Activated naive CD8-positive, alpha-beta T cell treated with anti-CD3 and anti-CD28 coated beads, Interleukin-2, amount 10 ng/mL, durations not matched to agents 7 days and 5 days (primary cell): Measurements from ENCODE around the gene SMIM38. TPM values are rescaled to one million over a fixed set of nuclear protein-coding genes. Genes with fewer than 3 reads are reported as not detected.

Experiments used
- ATAC-seq: fragments of 150-1000 bp; cut with Tn5 transposase; one replicate; pipeline ENCODE4 v1.10.0; 2021; ENCODE audit warnings: low read depth, moderate library complexity
- POLR2A ChIA-PET: fragments of 350-600 bp; sonication (Branson Sonifier 250); formaldehyde crosslinking; loops from one replicate; lab custom pipeline; 2021; ENCODE audit warnings: antibody characterized with exemption; lab: Charles Lee
- DNase-seq: peaks from one replicate; pipeline ENCODE4 v3.0.0; 2021
- H3K27ac Mint-ChIP-seq: one replicate; pipeline ENCODE4 v1.8.0; 2022; ENCODE audit warnings: mild to moderate bottlenecking, mixed read lengths
- H3K27me3 Mint-ChIP-seq: one replicate; pipeline ENCODE4 v1.8.0; 2022; ENCODE audit warnings: mild to moderate bottlenecking, moderate library complexity, mixed read lengths
- H3K36me3 Mint-ChIP-seq: one replicate; pipeline ENCODE4 v1.8.0; 2021; ENCODE audit warnings: mild to moderate bottlenecking, mixed read lengths
- H3K4me1 Mint-ChIP-seq: one replicate; pipeline ENCODE4 v1.8.0; 2021; ENCODE audit warnings: mixed read lengths
- H3K4me3 Mint-ChIP-seq: one replicate; pipeline ENCODE4 v1.8.0; 2022; ENCODE audit warnings: mild to moderate bottlenecking, moderate library complexity, mixed read lengths
- H3K9me3 Mint-ChIP-seq: one replicate; pipeline ENCODE4 v1.8.0; 2021; ENCODE audit warnings: mixed read lengths
- total RNA-seq, 2 experiments: library from RNA; stranded (reverse); gene quantifications; one replicate each; pipeline ENCODE4 v1.2.3, GENCODE V29; 2021

Gene SMIM38
- total RNA-seq, 2 experiments from 2014 or later: 0.25 to 0.31 TPM

DNA sequence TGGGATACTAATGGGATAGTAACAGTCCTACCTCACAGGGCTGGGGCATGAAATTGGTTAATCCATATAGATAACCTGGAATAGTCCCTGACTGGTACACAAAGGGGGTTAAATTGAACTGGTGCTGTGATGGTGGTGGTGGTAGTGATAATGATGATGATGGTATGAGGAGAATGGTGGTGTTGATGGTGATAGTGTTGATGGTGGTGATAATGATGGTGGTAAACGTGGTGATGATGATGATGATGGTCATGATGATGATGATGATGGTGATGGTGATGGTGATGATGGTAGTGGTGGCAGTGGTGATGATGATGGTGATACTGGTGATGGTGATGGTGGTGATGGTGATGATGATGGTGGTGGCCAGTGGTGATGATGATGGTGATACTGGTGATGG lies 38.7 kb downstream of the SMIM38 start:
- DNase-seq (no peak), ATAC-seq (no peak)
- Mint-ChIP-seq H3K9me3 (peaks cover 8% of the 10 kb centered on the region), H3K27me3 (peaks cover 4% of the 10 kb centered on the region), H3K4me1 (no peaks in the 10 kb centered on the region), H3K4me3 (no peak overlapping the region), H3K27ac (no peak overlapping the region), H3K36me3 (no peaks in the 10 kb centered on the region)
- POLR2A ChIA-PET: no interaction called here

DNA sequence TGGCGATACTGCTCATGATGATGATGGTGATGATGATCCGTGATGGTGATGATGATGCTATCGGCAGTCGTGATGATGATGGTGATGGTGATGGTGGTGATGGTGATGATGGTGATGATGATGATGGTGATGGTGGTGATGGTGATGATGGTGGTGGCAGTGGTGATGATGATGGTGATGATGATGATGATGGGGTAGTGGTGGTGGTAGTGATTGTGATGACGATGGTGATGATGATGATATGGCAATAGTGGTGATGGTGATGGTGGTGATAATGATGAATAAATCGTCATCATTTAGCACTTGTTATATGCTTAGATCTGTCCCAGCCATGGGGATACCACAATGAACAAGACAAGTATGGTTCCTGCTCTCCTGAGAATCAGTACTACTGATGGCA lies 39.2 kb downstream of the SMIM38 start:
- DNase-seq: no peak
- peaks cover 8% of the 10 kb centered on the region for H3K9me3 Mint-ChIP-seq
- H3K27ac Mint-ChIP-seq: no peak overlapping the region
- POLR2A ChIA-PET: no interaction called here
- H3K4me1 Mint-ChIP-seq: no peaks in the 10 kb centered on the region
- H3K36me3 Mint-ChIP-seq: no peaks in the 10 kb centered on the region
- no peak for ATAC-seq
- peaks cover 4% of the 10 kb centered on the region for H3K27me3 Mint-ChIP-seq
- no peak overlapping the region for H3K4me3 Mint-ChIP-seq

DNA sequence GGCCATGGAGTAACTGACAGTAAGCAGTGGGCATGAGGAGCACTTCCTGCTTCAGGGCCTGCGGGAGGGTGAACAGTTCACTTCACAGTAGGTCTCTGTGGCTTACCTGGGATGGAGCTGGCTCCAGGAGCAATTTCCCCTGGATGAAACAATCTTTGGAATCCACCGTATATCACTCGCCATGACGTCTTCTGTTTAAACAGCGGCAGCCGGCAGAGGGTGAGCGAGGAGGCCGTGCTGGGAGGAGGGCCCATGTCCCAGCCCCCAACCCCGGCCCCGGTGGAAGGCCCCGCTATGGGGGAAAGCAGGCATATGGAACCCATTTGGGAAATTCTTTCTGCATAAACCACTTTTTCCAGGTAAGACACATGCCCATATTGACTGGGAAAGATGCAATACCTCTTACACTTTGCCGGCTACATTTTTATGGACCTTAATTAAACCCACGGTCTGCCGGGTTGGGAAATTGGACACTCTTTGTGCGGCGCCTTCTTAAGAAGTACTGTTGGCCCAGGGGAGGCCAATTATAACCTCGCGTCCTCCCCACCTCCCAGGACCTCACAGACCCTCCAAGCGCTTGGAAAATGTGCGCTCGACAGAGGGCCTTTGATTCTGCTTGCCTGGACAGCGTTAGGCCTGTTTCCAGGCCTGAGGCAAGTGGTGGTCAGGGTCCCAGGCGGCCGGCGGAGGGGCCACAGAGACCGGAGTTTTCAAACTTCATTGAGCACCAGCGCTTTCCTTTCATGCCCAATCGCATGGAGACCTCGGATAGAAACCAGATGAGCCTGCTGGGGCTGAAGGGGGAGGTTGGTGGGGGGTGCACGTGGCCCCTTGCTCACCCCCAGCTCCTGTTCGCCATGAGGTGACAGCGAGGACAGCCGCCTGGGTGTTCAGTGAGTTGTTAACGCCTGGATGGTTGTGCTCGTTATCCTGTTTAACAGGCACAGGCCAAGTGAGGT lies 40.4 kb downstream of the SMIM38 start:
- POLR2A ChIA-PET: no interaction called here
- H3K36me3 Mint-ChIP-seq: no peaks in the 10 kb centered on the region
- no peaks in the 10 kb centered on the region for H3K4me1 Mint-ChIP-seq
- H3K27me3 Mint-ChIP-seq: peaks cover 4% of the 10 kb centered on the region
- DNase-seq: no peak
- no peak overlapping the region for H3K4me3 Mint-ChIP-seq
- no peak for ATAC-seq
- peaks cover 8% of the 10 kb centered on the region for H3K9me3 Mint-ChIP-seq
- no peak overlapping the region for H3K27ac Mint-ChIP-seq

DNA sequence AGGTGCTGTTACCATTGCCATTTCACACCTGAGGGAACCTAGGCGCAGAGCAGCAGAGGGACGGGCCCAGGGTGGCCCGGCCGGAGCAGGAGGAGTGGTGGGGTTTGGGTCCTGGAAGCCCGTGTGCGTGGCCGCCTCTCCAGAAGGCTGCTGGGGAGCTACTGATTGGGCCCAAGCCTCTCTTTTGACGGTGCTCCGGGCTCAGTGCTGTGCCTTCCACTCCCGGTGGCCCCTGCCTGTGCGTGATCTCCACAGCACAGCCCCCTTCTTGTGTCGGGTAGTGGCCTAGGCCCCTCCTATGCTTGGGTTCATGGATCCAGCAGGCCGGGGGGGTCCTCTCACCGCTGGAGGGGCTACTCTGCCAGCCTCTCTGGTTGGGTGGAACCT lies 41.0 kb downstream of the SMIM38 start:
- ATAC-seq: no peak
- Mint-ChIP-seq H3K4me3 (no peak overlapping the region), H3K4me1 (no peaks in the 10 kb centered on the region), H3K36me3 (no peaks in the 10 kb centered on the region), H3K9me3 (peaks cover 8% of the 10 kb centered on the region), H3K27me3 (peaks cover 4% of the 10 kb centered on the region), H3K27ac (no peak overlapping the region)
- POLR2A ChIA-PET: no interaction called here
- DNase-seq: no peak

DNA sequence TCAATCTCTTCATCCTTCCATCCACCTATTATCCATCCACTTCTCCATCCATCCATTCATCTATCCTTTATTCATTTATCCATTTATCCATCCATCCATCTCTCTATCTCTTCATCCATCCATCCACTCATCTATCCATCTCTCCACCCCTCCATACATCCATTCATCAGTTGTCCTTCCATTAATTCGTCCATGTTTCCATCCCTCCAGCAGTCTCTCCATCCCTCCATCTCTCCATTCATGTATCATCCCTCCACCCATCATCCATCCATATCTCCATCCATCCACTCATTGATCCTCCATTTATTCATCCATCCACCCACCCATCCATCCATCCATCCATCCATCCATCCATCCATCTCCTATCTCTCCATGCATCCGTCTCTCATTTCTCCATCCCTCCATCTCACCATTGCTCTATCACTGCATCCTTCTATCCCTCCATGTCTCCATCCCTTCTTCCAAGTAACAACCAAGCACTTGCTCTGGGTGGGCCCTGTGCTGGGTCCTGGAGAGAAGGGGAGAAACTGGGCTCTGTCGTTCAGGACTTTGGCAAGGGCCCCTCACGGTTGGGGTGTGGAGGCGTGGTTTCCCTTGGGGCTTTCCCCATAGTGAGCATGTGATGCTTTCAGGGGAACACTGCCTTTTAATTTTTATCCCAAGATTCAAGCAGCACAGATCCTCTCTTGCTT lies 43.3 kb downstream of the SMIM38 start:
- H3K4me3 Mint-ChIP-seq: no peak overlapping the region
- POLR2A ChIA-PET: no interaction called here
- no peaks in the 10 kb centered on the region for H3K36me3 Mint-ChIP-seq
- H3K9me3 Mint-ChIP-seq: peaks cover 8% of the 10 kb centered on the region
- H3K27me3 Mint-ChIP-seq: peaks cover 4% of the 10 kb centered on the region
- ATAC-seq (no peak), DNase-seq (no peak)
- no peak overlapping the region for H3K27ac Mint-ChIP-seq
- no peaks in the 10 kb centered on the region for H3K4me1 Mint-ChIP-seq

DNA sequence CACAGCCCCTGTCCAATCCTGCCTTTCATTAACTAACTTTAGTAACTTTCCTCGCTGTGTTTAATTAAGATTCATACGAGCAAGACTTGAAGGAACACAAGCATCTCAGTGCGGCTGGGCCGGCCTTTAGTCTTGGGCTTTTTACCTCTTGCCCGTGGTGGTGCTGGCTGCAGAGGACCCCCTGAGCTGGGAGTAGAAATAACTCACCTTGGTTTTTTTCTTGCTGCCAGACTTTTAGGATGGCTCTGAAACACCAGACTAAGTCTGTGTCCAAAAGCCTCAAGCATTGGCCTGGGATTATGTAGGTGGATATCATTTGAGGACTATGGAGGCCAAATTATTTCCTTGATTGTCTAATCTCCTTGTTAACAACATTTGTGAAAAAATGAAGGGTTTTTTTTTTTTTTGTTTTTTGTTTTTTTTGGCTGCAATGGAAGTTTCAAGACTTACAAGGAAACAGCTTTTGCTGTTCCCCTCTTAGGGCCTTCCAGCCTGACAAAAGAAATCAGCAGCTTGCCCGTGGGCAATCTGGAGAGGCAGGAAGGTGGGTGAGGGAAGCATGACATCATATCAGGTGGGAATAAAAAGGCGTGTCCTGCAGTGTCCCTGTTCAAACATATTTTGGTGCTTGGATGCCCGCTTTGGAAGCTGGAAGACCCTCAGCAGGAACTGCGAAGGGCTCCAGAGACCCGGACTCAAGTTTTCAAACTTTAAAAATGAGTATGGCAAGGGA lies 44.0 kb downstream of the SMIM38 start:
- Mint-ChIP-seq H3K4me3 (no peak overlapping the region), H3K36me3 (no peaks in the 10 kb centered on the region), H3K4me1 (no peaks in the 10 kb centered on the region), H3K9me3 (peaks cover 3% of the 10 kb centered on the region), H3K27ac (no peak overlapping the region), H3K27me3 (peaks cover 4% of the 10 kb centered on the region)
- no peak for DNase-seq
- ATAC-seq: no peak
- POLR2A ChIA-PET: no interaction called here

DNA sequence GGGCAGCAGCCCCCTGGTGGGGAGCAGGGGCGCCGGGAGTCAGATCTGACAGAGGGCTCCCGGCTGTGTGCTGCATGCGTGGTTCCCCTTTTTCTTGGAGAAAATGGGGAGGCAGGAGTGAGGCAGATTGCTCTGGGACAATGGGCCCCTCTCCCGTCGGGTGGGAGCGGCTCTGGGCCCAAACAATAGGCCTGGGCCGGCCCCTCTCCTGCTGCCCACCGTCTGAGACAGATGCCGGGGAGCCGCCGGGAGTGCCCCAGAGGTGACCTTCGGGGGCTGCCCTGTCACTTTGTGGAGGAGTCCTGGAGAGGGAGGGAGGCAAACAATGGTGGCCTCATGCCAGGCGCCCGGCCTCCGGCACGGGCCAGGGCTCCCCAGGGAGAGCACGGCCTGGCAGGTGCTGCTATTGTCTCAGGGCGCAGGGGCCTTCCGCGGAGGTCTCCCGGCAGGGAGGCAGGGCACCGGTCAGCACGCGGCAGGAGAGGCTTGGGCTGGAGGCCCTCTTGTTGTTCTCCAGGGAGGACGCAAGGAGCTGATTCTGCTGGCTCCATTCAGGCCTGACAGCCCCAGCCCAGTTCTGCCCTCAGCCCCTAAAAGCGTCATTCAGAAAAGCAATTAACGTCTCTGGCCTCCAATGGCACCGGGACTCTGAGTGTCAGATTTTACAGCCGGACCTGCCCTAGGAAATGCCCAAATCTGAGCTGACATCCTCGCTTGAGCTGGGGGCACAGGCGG lies 44.8 kb downstream of the SMIM38 start:
- H3K27ac Mint-ChIP-seq: no peak overlapping the region

DNA sequence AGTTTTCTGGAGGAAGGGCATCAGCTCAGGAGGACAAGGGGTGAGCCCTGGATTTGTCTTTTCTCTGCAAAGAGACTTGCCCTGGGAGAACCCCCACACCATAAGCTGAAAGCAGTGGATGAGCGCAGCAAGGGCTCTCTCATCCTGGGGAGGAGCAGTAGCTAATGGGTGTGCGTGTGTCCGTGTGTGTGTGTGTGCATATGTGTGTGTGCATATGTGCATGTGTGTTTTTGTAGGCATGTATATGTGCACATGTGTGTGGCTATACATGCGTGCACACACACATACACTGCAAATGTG lies 45.3 kb downstream of the SMIM38 start:
- ATAC-seq (no peak), DNase-seq (no peak)
- POLR2A ChIA-PET: no interaction called here
- Mint-ChIP-seq H3K27me3 (peaks cover 4% of the 10 kb centered on the region), H3K27ac (no peak overlapping the region), H3K4me1 (no peaks in the 10 kb centered on the region), H3K36me3 (no peaks in the 10 kb centered on the region), H3K9me3 (no peaks in the 10 kb centered on the region), H3K4me3 (no peak overlapping the region)

More for the DNA sequence above, 44.8 kb downstream of the SMIM38 start:
- Mint-ChIP-seq H3K4me3 (no peak overlapping the region), H3K4me1 (no peaks in the 10 kb centered on the region), H3K9me3 (no peaks in the 10 kb centered on the region), H3K27me3 (peaks cover 4% of the 10 kb centered on the region), H3K36me3 (no peaks in the 10 kb centered on the region)
- no peak for DNase-seq
- POLR2A ChIA-PET: no interaction called here
- no peak for ATAC-seq

DNA sequence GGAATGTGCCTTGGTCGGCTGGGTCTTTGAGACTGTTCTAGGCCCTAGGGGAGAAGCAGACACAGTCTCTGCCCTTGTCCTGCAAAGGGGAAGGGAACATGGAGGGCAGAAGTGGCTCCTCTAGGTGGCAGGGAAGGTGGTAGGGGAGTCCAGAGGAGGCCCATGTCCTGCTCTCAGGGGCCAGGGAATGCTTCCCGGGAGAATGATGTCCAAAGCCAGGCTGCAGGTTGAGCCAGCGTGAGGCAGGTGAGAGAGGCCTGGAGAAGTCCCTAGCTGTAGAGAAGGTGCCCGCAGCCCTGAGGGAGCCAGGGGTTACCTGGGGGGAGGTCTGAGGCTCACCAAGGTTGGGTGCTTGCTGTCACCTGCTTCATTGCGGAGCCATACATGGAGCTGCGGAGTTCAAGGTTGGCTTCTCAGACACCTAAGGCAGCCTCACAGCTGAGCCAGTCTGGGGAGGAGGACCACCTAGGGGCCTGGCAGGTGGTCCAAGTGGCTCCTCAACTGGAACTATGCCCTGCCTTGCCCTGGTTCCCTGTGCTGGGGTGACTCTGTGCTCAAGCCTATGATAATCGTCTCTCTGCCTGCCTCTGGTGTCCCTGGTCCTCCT lies 46.1 kb downstream of the SMIM38 start:
- no peak for DNase-seq
- ATAC-seq: no peak
- no peak overlapping the region for H3K27ac Mint-ChIP-seq
- POLR2A ChIA-PET: no interaction called here
- H3K9me3 Mint-ChIP-seq: no peaks in the 10 kb centered on the region
- H3K36me3 Mint-ChIP-seq: no peaks in the 10 kb centered on the region
- no peaks in the 10 kb centered on the region for H3K4me1 Mint-ChIP-seq
- no peak overlapping the region for H3K4me3 Mint-ChIP-seq
- peaks cover 4% of the 10 kb centered on the region for H3K27me3 Mint-ChIP-seq

DNA sequence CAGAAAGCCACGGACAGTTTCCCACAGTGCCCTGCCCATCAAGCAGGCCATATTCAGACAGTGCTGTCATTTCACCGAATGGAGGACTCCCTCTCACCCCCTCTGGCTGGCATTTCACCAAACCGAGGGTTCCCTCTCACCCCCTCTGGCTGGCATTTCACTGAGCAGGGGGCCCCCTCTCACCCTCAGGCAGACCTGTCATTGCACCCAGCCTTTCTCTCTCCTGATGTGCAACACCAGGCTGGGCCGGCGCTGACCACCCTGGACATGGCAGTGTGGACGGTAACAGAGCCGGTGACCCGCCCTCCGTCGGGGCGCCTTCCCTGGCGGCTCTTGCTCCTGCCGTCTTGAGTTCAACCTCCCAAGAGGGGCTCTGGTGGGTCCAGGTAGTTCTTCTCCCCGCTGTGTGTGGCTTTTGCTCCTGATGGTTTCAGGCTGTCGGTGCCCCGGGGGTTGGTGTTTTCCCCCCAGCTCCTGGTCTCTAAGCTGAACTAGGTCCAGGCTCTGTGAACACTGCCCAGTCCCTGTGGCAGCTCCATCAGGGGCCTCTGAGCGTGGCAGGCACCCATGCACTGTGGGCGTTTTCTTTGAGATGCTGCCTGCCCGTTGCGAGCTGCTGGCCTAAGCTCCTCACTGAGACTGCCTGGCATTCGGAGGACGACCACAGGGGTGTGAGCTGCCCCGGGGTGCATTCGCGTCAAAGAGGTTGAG lies 46.9 kb downstream of the SMIM38 start:
- Mint-ChIP-seq H3K27ac (no peak overlapping the region), H3K4me3 (no peak overlapping the region), H3K4me1 (no peaks in the 10 kb centered on the region), H3K9me3 (no peaks in the 10 kb centered on the region), H3K27me3 (peaks cover 4% of the 10 kb centered on the region), H3K36me3 (no peaks in the 10 kb centered on the region)
- DNase-seq (no peak), ATAC-seq (no peak)
- POLR2A ChIA-PET: no interaction called here

DNA sequence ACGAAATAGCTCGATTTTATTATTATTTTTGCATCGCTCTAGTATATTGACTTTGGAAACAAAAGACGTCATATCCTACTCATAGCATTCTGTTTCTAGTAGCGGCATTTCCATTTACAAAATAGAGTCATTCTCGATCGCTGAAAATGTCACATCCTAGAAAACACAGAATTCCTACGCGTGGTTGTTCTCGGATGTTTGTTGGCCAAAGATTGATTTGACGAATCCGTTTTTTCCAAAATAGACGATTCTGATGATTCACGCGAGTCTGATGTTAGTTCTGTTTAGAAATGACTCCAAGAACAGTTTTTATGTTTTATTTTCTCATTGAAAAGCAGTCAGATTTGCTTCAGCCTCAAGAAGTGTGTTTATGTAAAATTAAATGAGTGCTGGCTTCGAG lies 47.6 kb downstream of the SMIM38 start:
- H3K4me3 Mint-ChIP-seq: no peak overlapping the region
- no peak for DNase-seq
- H3K4me1 Mint-ChIP-seq: no peaks in the 10 kb centered on the region
- no peak overlapping the region for H3K27ac Mint-ChIP-seq
- no peak for ATAC-seq
- H3K36me3 Mint-ChIP-seq: no peaks in the 10 kb centered on the region
- peaks cover 4% of the 10 kb centered on the region for H3K27me3 Mint-ChIP-seq
- peaks cover 2% of the 10 kb centered on the region for H3K9me3 Mint-ChIP-seq
- POLR2A ChIA-PET: no interaction called here

DNA sequence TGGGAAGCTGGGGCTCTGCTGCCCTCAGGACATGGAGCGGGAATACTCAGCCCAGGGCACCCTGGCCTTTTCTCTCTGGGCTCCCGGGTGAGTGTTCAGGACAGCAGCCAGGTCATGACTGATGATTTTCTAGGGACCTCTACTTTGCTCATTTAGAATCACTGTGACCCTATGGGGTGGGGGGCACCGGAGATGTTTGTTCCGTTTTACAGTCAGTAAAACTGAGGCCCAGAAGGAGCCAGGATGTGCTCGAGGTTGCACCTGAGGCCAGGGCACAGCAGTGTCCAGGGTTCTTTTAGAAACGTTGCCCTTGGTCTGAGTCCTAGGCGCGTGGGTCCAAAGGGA lies 48.1 kb downstream of the SMIM38 start:
- Mint-ChIP-seq H3K4me3 (no peak overlapping the region), H3K27ac (no peak overlapping the region), H3K9me3 (peaks cover 2% of the 10 kb centered on the region), H3K36me3 (no peaks in the 10 kb centered on the region), H3K27me3 (no peaks in the 10 kb centered on the region), H3K4me1 (no peaks in the 10 kb centered on the region)
- ATAC-seq (no peak), DNase-seq (no peak)
- POLR2A ChIA-PET: no interaction called here
